ENCODE data around the gene AMBRA1.
"Not testable (repeated sequence)": the region's sequence is repeated elsewhere in the genome, so short reads cannot be mapped to it uniquely, and the experiment has no call there.

AMBRA1 gene

DNA sequence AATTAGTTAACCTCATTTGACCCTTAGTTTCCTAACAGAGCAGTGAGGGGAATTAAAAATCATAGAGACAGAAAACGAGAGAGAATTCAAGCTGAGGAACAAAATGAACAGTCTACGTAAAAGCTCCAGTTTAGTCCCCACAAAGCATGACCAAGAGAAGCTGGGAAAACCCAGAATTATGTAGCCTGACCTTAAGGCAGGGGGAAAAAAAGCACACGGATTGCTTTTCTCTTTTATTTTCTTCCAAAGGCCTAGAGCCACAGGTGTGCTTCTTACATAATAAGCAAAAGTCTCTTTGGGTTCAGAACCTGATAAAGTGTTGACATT, 514 bp upstream of the AMBRA1 start:
- peaks cover 53% of the 10 kb centered on the region for H3K79me2 ChIP-seq (ENCODE audit: insufficient read depth, low read length)
- no peak for DNase-seq
- H3K27ac ChIP-seq (ENCODE audit: low read length) = peak overlapping the region; percentile 89
- no peaks in the 10 kb centered on the region for H3K27me3 ChIP-seq (ENCODE audit: insufficient read depth, low read length, poor library complexity)
- H3K9me3 ChIP-seq (ENCODE audit: insufficient read depth, low read length, severe bottlenecking) = no peaks in the 10 kb centered on the region
- no peak for TF ChIP-seq EZH2 (IDR thresholded peaks at IDR 0.05; ENCODE audit: borderline replicate concordance, low read depth, low read length, severe bottlenecking)
- H2AFZ ChIP-seq (ENCODE audit: low read depth, low read length) = peak overlapping the region; percentile 83
- peak overlapping the region; percentile 79 for H3K4me2 ChIP-seq (ENCODE audit: insufficient read depth, low read length)
- peak overlapping the region; percentile 83 for H3K9ac ChIP-seq (ENCODE audit: low read depth, low read length)
- H3K36me3 ChIP-seq (ENCODE audit: insufficient read depth, low read length) = no peaks in the 10 kb centered on the region; the same call in 1 of the 2 replicates
- H3K4me1 ChIP-seq (ENCODE audit: insufficient read depth, low read length) = peaks cover 38% of the 10 kb centered on the region
- H4K20me1 ChIP-seq (ENCODE audit: insufficient read depth, low read length) = peaks cover 22% of the 10 kb centered on the region
- peak overlapping the region; percentile 81 to 93 for H3K4me3 ChIP-seq (ENCODE audit: low read depth in 1 of 2, low read length in 2 of 2)
- no peak for ATAC-seq (ENCODE audit: insufficient read depth, low read depth)

DNA sequence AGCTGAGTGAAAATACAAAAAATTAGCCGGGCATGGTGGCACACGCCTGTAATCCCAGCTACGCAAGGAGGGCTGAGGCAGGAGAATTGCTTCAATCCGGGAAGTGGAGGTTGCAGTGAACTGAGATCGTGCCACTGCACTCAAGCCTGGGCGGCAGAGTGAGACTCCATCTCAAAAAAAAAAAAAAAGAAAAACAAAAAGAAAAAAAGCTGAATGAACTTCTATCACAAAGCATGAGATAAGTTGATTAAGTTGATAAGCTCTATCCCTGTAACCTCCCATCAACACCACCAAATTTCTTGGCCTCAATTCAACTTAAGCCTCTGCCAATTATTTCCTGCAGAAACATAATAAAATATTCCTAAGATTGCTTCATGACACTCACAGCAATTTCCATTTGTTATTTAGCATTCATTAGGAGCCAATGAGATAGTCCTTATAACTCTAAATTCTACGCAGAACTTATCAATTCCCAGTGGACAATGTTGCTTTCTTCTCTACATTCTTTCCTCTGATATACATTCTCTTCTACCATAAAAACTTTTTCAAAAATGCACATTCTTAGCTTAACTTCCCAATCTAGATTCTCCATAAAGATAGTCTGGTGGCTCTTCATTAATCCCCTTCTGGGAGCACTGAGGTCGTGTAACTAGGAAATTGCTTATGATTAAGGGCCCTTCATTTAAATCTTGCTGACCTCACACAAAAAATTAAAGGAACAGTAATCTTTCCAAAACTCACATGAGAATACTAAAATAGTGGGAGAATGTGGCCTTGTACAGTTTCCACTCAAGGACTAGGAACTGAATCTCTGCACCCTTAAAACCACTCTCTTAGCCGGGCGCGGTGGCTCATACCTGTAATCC, 2.9 kb downstream of the AMBRA1 start:
- ATAC-seq (ENCODE audit: insufficient read depth, low read depth) (no peak), DNase-seq (no peak)
- Histone ChIP-seq H3K27ac (ENCODE audit: low read length) (peak overlapping the region; percentile 36; the same call in 1 of the 2 replicates), H2AFZ (ENCODE audit: low read depth, low read length) (no peak overlapping the region), H3K36me3 (ENCODE audit: insufficient read depth, low read length) (peaks cover 6% of the 10 kb centered on the region), H3K27me3 (ENCODE audit: insufficient read depth, low read length, poor library complexity) (no peaks in the 10 kb centered on the region), H3K79me2 (ENCODE audit: insufficient read depth, low read length) (peaks cover 86% of the 10 kb centered on the region), H3K9me3 (ENCODE audit: insufficient read depth, low read length, severe bottlenecking) (no peaks in the 10 kb centered on the region), H3K4me1 (ENCODE audit: insufficient read depth, low read length) (peaks cover 41% of the 10 kb centered on the region), H4K20me1 (ENCODE audit: insufficient read depth, low read length) (peaks cover 26% of the 10 kb centered on the region), H3K9ac (ENCODE audit: low read depth, low read length) (no peak overlapping the region), H3K4me3 (ENCODE audit: low read depth in 1 of 2, low read length in 2 of 2) (peak overlapping the region in 1 of 2 experiments; percentile 18; a peak in 1 of 4 replicates), H3K4me2 (ENCODE audit: insufficient read depth, low read length) (peak overlapping the region; percentile 79)
- no peak for TF ChIP-seq EZH2 (IDR thresholded peaks at IDR 0.05; ENCODE audit: borderline replicate concordance, low read depth, low read length, severe bottlenecking)
- TF ChIP-seq, protein P1, sequence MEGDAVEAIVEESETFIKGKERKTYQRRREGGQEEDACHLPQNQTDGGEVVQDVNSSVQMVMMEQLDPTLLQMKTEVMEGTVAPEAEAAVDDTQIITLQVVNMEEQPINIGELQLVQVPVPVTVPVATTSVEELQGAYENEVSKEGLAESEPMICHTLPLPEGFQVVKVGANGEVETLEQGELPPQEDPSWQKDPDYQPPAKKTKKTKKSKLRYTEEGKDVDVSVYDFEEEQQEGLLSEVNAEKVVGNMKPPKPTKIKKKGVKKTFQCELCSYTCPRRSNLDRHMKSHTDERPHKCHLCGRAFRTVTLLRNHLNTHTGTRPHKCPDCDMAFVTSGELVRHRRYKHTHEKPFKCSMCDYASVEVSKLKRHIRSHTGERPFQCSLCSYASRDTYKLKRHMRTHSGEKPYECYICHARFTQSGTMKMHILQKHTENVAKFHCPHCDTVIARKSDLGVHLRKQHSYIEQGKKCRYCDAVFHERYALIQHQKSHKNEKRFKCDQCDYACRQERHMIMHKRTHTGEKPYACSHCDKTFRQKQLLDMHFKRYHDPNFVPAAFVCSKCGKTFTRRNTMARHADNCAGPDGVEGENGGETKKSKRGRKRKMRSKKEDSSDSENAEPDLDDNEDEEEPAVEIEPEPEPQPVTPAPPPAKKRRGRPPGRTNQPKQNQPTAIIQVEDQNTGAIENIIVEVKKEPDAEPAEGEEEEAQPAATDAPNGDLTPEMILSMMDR (IDR thresholded peaks at IDR 0.05; ENCODE audit: borderline replicate concordance, extremely low read depth, low read length, poor library complexity, severe bottlenecking) = no peak

DNA sequence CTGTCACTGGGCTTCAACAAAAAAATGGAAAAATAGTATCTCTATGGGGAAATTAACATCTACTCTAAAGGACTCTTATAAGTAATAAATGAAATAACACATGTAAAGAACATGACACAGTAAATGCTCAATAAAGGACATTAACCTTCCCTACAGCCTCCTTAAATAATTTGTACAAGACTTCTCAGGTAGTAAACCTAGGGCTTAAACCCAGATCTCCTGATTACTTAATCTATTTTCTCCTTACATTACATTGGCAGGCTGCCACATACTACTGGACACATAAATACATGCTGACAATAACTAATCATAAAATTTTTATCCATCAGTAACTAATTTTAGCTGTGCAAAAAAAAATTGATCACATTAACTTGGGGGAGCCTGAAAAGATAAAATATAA, 4.9 kb downstream of the AMBRA1 start:
- no peak overlapping the region for H3K27ac ChIP-seq (ENCODE audit: low read length)
- H3K36me3 ChIP-seq (ENCODE audit: insufficient read depth, low read length) = peaks cover 11% of the 10 kb centered on the region
- ATAC-seq (ENCODE audit: insufficient read depth, low read depth) (no peak), DNase-seq (no peak)
- peaks cover 91% of the 10 kb centered on the region for H3K79me2 ChIP-seq (ENCODE audit: insufficient read depth, low read length)
- H3K4me1 ChIP-seq (ENCODE audit: insufficient read depth, low read length) = peaks cover 32% of the 10 kb centered on the region
- no peak overlapping the region for H3K4me3 ChIP-seq (ENCODE audit: low read depth in 1 of 2, low read length in 2 of 2)
- H2AFZ ChIP-seq (ENCODE audit: low read depth, low read length) = no peak overlapping the region
- no peak for TF ChIP-seq EZH2 (IDR thresholded peaks at IDR 0.05; ENCODE audit: borderline replicate concordance, low read depth, low read length, severe bottlenecking)
- TF ChIP-seq, protein P1 (IDR thresholded peaks at IDR 0.05; ENCODE audit: borderline replicate concordance, extremely low read depth, low read length, poor library complexity, severe bottlenecking) = no peak
- no peaks in the 10 kb centered on the region for H3K27me3 ChIP-seq (ENCODE audit: insufficient read depth, low read length, poor library complexity)
- H4K20me1 ChIP-seq (ENCODE audit: insufficient read depth, low read length) = peaks cover 26% of the 10 kb centered on the region
- H3K4me2 ChIP-seq (ENCODE audit: insufficient read depth, low read length) = 0 out of 2 replicates have a peak overlapping the region, but pooled peaks have one; percentile 22
- no peaks in the 10 kb centered on the region for H3K9me3 ChIP-seq (ENCODE audit: insufficient read depth, low read length, severe bottlenecking)
- H3K9ac ChIP-seq (ENCODE audit: low read depth, low read length) = no peak overlapping the region

DNA sequence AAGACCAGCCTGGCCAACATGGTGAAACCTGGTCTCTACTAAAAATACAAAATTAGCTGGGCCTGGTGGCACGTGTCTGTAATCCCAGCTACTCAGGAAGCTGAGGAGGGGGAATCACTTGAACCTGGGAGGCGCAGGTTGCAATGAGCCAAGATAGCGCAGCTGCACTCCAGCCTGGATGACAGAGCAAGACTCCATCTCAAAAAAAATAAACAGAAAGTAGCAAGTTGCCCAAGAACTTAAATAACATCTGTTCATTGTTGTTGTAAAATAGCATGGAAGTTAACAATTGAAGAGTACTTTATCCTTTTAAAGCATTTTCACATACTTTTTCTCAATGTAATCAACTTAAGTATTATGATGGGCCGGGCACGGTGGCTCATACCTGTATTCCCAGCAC, 5.7 kb downstream of the AMBRA1 start:
- Histone ChIP-seq H4K20me1 (ENCODE audit: insufficient read depth, low read length) (peaks cover 22% of the 10 kb centered on the region; the same call in 1 of the 2 replicates), H3K27ac (ENCODE audit: low read length) (no peak overlapping the region), H3K4me1 (ENCODE audit: insufficient read depth, low read length) (peaks cover 31% of the 10 kb centered on the region), H3K79me2 (ENCODE audit: insufficient read depth, low read length) (peaks cover 83% of the 10 kb centered on the region), H3K4me3 (ENCODE audit: low read depth in 1 of 2, low read length in 2 of 2) (no peak overlapping the region), H2AFZ (ENCODE audit: low read depth, low read length) (no peak overlapping the region), H3K27me3 (ENCODE audit: insufficient read depth, low read length, poor library complexity) (no peaks in the 10 kb centered on the region), H3K36me3 (ENCODE audit: insufficient read depth, low read length) (peaks cover 11% of the 10 kb centered on the region), H3K4me2 (ENCODE audit: insufficient read depth, low read length) (no peak overlapping the region), H3K9ac (ENCODE audit: low read depth, low read length) (no peak overlapping the region), H3K9me3 (ENCODE audit: insufficient read depth, low read length, severe bottlenecking) (no peaks in the 10 kb centered on the region)
- TF ChIP-seq, protein P1 (IDR thresholded peaks at IDR 0.05; ENCODE audit: borderline replicate concordance, extremely low read depth, low read length, poor library complexity, severe bottlenecking) = no peak
- no peak for TF ChIP-seq EZH2 (IDR thresholded peaks at IDR 0.05; ENCODE audit: borderline replicate concordance, low read depth, low read length, severe bottlenecking)
- ATAC-seq (ENCODE audit: insufficient read depth, low read depth) (no peak), DNase-seq (no peak)

DNA sequence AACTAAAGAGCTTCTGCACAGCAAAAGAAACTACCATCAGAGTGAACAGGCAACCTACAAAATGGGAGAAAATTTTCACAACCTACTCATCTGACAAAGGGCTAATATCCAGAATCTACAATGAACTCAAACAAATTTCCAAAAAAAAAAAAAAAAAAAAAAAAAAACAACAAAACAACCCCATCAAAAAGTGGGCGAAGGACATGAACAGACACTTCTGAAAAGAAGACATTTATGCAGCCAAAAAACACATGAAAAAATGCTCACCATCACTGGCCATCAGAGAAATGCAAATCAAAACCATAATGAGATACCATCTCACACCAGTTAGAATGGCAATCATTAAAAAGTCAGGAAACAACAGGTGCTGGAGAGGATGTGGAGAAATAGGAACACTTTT, 10.3 kb downstream of the AMBRA1 start:
- H2AFZ ChIP-seq (ENCODE audit: low read depth, low read length); DNase-seq; ATAC-seq (ENCODE audit: insufficient read depth, low read depth); H3K9me3 ChIP-seq (ENCODE audit: insufficient read depth, low read length, severe bottlenecking); H3K27me3 ChIP-seq (ENCODE audit: insufficient read depth, low read length, poor library complexity); H3K27ac ChIP-seq (ENCODE audit: low read length); H3K4me2 ChIP-seq (ENCODE audit: insufficient read depth, low read length); H3K4me1 ChIP-seq (ENCODE audit: insufficient read depth, low read length); H3K9ac ChIP-seq (ENCODE audit: low read depth, low read length); H3K4me3 ChIP-seq (ENCODE audit: low read depth in 1 of 2, low read length in 2 of 2): not testable (repeated sequence)
- H3K36me3 ChIP-seq (ENCODE audit: insufficient read depth, low read length) = peaks cover 11% of the 10 kb centered on the region; the same call in 1 of the 2 replicates
- H4K20me1 ChIP-seq (ENCODE audit: insufficient read depth, low read length) = peaks cover 29% of the 10 kb centered on the region; the same call in 1 of the 2 replicates
- H3K79me2 ChIP-seq (ENCODE audit: insufficient read depth, low read length) = peaks cover 81% of the 10 kb centered on the region
